Astrocyte of the cerebellum (primary cell): ENCODE data around the gene ARMS2.

Experiments used
- DNase-seq: peaks from one replicate; pipeline ENCODE4 v3.0.0-alpha.2; 2011; ENCODE audit warnings: low read depth
- H3K4me3 ChIP-seq: 2 replicates; pipeline ENCODE4 v1.5.1; 2011; ENCODE audit warnings: mild to moderate bottlenecking, low read depth, low read length, moderate library complexity
- CTCF ChIP-seq: IDR thresholded peaks from 2 replicates; pipeline ENCODE4 v1.5.1; 2012; ENCODE audit warnings: low read length, low read depth, moderate library complexity, mild to moderate bottlenecking; ENCODE audit errors: missing control alignments
- in situ Hi-C: cut with HindIII; loops from 2 replicates; pipeline ENCODE4 v1.10.0; 2017; ENCODE audit warnings: low sequenced_read_pairs

Gene ARMS2

GRCh38 chr10:122500726-122501125, 46.3 kb downstream of the ARMS2 start:
- in situ Hi-C loops = no loop called here
- H3K4me3 ChIP-seq = no peak overlapping the region
- DNase-seq = no peak
- no peak for TF ChIP-seq CTCF

- TF ChIP-seq CTCF = no peak
- H3K4me3 ChIP-seq = no peak overlapping the region
- DNase-seq = no peak
- in situ Hi-C loops = no loop called here
Observed at GRCh38 chr10:122503012-122503411, 48.6 kb downstream of the ARMS2 start.

GRCh38 chr10:122503886-122504609, 49.6 kb downstream of the ARMS2 start:
- DNase-seq = no peak

GRCh38 chr10:122504610-122504950, 50.1 kb downstream of the ARMS2 start:
- no peak overlapping the region for H3K4me3 ChIP-seq
- in situ Hi-C loops = no loop called here
- no peak for TF ChIP-seq CTCF
- peak; percentile 88 for DNase-seq

More at GRCh38 chr10:122503886-122504609, 49.6 kb downstream of the ARMS2 start:
- no peak for TF ChIP-seq CTCF
- in situ Hi-C loops = no loop called here
- no peak overlapping the region for H3K4me3 ChIP-seq

- no peak overlapping the region for H3K4me3 ChIP-seq
- in situ Hi-C loops = no loop called here
- TF ChIP-seq CTCF = no peak
- DNase-seq = no peak
Observed at GRCh38 chr10:122505011-122505410, 50.6 kb downstream of the ARMS2 start.

GRCh38 chr10:122505885-122506645, 51.6 kb downstream of the ARMS2 start:
- TF ChIP-seq CTCF = no peak
- no peak for DNase-seq
- H3K4me3 ChIP-seq = no peak overlapping the region
- in situ Hi-C loops = no loop called here
